Measurements from ENCODE around the gene TBC1D16.

Gene TBC1D16

GRCh38 chr17:79937391-79938335 is 98.0 kb downstream of the TBC1D16 start:
- Histone ChIP-seq H3K9ac (ENCODE audit: low read depth, low read length) (0 out of 2 replicates have a peak overlapping the region, but pooled peaks have one; percentile 10), H3K9me3 (ENCODE audit: insufficient read depth, low read length, severe bottlenecking) (no peaks in the 10 kb centered on the region), H4K20me1 (ENCODE audit: insufficient read depth, low read length) (peaks cover 4% of the 10 kb centered on the region; the same call in 1 of the 2 replicates), H2AFZ (ENCODE audit: low read depth, low read length) (no peak overlapping the region), H3K27me3 (ENCODE audit: insufficient read depth, low read length, poor library complexity) (no peaks in the 10 kb centered on the region), H3K4me1 (ENCODE audit: insufficient read depth, low read length) (peaks cover 41% of the 10 kb centered on the region), H3K27ac (ENCODE audit: low read length) (peak overlapping the region; percentile 50), H3K79me2 (ENCODE audit: insufficient read depth, low read length) (no peaks in the 10 kb centered on the region), H3K4me3 (ENCODE audit: low read depth in 1 of 2, low read length in 2 of 2) (no peak overlapping the region), H3K4me2 (ENCODE audit: insufficient read depth, low read length) (peak overlapping the region; percentile 28), H3K36me3 (ENCODE audit: insufficient read depth, low read length) (no peaks in the 10 kb centered on the region)
- ATAC-seq (ENCODE audit: insufficient read depth, low read depth) (peak; percentile 82), DNase-seq (peak; percentile 84)
- no peak for TF ChIP-seq EZH2 (IDR thresholded peaks at IDR 0.05; ENCODE audit: borderline replicate concordance, low read depth, low read length, severe bottlenecking)
- TF ChIP-seq CTCF (IDR thresholded peaks at IDR 0.05; ENCODE audit: borderline replicate concordance, extremely low read depth, low read length, poor library complexity, severe bottlenecking): no peak

- no peaks in the 10 kb centered on the region for H3K79me2 ChIP-seq (ENCODE audit: insufficient read depth, low read length)
- TF ChIP-seq CTCF (IDR thresholded peaks at IDR 0.05; ENCODE audit: borderline replicate concordance, extremely low read depth, low read length, poor library complexity, severe bottlenecking): peak; percentile 44
- TF ChIP-seq EZH2 (IDR thresholded peaks at IDR 0.05; ENCODE audit: borderline replicate concordance, low read depth, low read length, severe bottlenecking): no peak
- H3K27me3 ChIP-seq (ENCODE audit: insufficient read depth, low read length, poor library complexity): no peaks in the 10 kb centered on the region
- 0 out of 2 replicates have a peak overlapping the region, but pooled peaks have one; percentile 10 for H3K9ac ChIP-seq (ENCODE audit: low read depth, low read length)
- peak overlapping the region; percentile 50 for H3K27ac ChIP-seq (ENCODE audit: low read length)
- H2AFZ ChIP-seq (ENCODE audit: low read depth, low read length): no peak overlapping the region
- peaks cover 41% of the 10 kb centered on the region for H3K4me1 ChIP-seq (ENCODE audit: insufficient read depth, low read length)
- DNase-seq: peak; percentile 47
- H3K4me2 ChIP-seq (ENCODE audit: insufficient read depth, low read length): peak overlapping the region; percentile 28; the same call in 1 of the 2 replicates
- ATAC-seq (ENCODE audit: insufficient read depth, low read depth): no peak
- no peaks in the 10 kb centered on the region for H3K9me3 ChIP-seq (ENCODE audit: insufficient read depth, low read length, severe bottlenecking)
- H4K20me1 ChIP-seq (ENCODE audit: insufficient read depth, low read length): peaks cover 4% of the 10 kb centered on the region; the same call in 1 of the 2 replicates
- no peaks in the 10 kb centered on the region for H3K36me3 ChIP-seq (ENCODE audit: insufficient read depth, low read length)
- H3K4me3 ChIP-seq (ENCODE audit: low read depth in 1 of 2, low read length in 2 of 2): no peak overlapping the region
These were observed 98.9 kb downstream of the TBC1D16 start for GRCh38 chr17:79936641-79937381.

- no peak overlapping the region for H3K9ac ChIP-seq (ENCODE audit: low read depth, low read length)
- TF ChIP-seq EZH2 (IDR thresholded peaks at IDR 0.05; ENCODE audit: borderline replicate concordance, low read depth, low read length, severe bottlenecking) (no peak), CTCF (IDR thresholded peaks at IDR 0.05; ENCODE audit: borderline replicate concordance, extremely low read depth, low read length, poor library complexity, severe bottlenecking) (no peak)
- H3K9me3 ChIP-seq (ENCODE audit: insufficient read depth, low read length, severe bottlenecking): no peaks in the 10 kb centered on the region
- ATAC-seq (ENCODE audit: insufficient read depth, low read depth) (no peak), DNase-seq (no peak)
- peaks cover 4% of the 10 kb centered on the region; the same call in 1 of the 2 replicates for H4K20me1 ChIP-seq (ENCODE audit: insufficient read depth, low read length)
- no peak overlapping the region for H2AFZ ChIP-seq (ENCODE audit: low read depth, low read length)
- H3K4me3 ChIP-seq (ENCODE audit: low read depth in 1 of 2, low read length in 2 of 2): no peak overlapping the region
- no peaks in the 10 kb centered on the region for H3K79me2 ChIP-seq (ENCODE audit: insufficient read depth, low read length)
- no peaks in the 10 kb centered on the region for H3K36me3 ChIP-seq (ENCODE audit: insufficient read depth, low read length)
- peaks cover 41% of the 10 kb centered on the region for H3K4me1 ChIP-seq (ENCODE audit: insufficient read depth, low read length)
- peak overlapping the region; percentile 42; the same call in 1 of the 2 replicates for H3K27ac ChIP-seq (ENCODE audit: low read length)
- H3K27me3 ChIP-seq (ENCODE audit: insufficient read depth, low read length, poor library complexity): no peaks in the 10 kb centered on the region
- H3K4me2 ChIP-seq (ENCODE audit: insufficient read depth, low read length): no peak overlapping the region
These were observed 99.6 kb downstream of the TBC1D16 start for GRCh38 chr17:79936050-79936449.
